SK-N-SH treated with all-trans-retinoic acid at 6 μM for 48 hours (cell line): ENCODE data around the gene PSMF1.

Experiments used
- ATAC-seq: fragments of 200-7000 bp; cut with Tn5 transposase; 3 replicates; pipeline ENCODE4 v1.9.1; 2020; ENCODE audit warnings: mild to moderate bottlenecking, moderate library complexity
- ARNTL ChIP-seq: fragments of 450-650 bp; formaldehyde crosslinking; IDR thresholded peaks from 2 replicates; pipeline ENCODE4 v1.5.0; 2020; ENCODE audit warnings: low read depth, mild to moderate bottlenecking, moderate library complexity, borderline replicate concordance
- CSDC2 ChIP-seq: fragments of 250-450 bp; sonication (Bioruptor Pico); IDR thresholded peaks from 2 replicates; pipeline ENCODE4 v1.5.0; 2020; ENCODE audit warnings: mild to moderate bottlenecking, moderate library complexity
- CSRNP3 ChIP-seq: fragments of 250-450 bp; sonication (Bioruptor Pico); IDR thresholded peaks from 2 replicates; pipeline ENCODE4 v1.5.1; 2021; ENCODE audit warnings: mild to moderate bottlenecking, moderate library complexity
- ESRRG ChIP-seq: fragments of 250-450 bp; sonication (Bioruptor Pico); IDR thresholded peaks from 2 replicates; pipeline ENCODE4 v1.6.1; 2021; ENCODE audit warnings: mild to moderate bottlenecking
- GLIS3 ChIP-seq: fragments of 250-450 bp; sonication (Bioruptor Pico); IDR thresholded peaks from 2 replicates; pipeline ENCODE4 v1.5.0; 2020; ENCODE audit warnings: mild to moderate bottlenecking, moderate library complexity
- OSR1 ChIP-seq: fragments of 250-450 bp; sonication (Bioruptor Pico); IDR thresholded peaks from 2 replicates; pipeline ENCODE4 v1.8.0; 2022; ENCODE audit warnings: moderate library complexity, mild to moderate bottlenecking, inconsistent platforms
- PATZ1 ChIP-seq: fragments of 250-450 bp; sonication (Bioruptor Pico); IDR thresholded peaks from 2 replicates; pipeline ENCODE4 v1.8.0; 2020; ENCODE audit warnings: mild to moderate bottlenecking, moderate library complexity, borderline replicate concordance
- PPARA ChIP-seq: fragments of 250-450 bp; sonication (Bioruptor Pico); IDR thresholded peaks from 2 replicates; pipeline ENCODE4 v1.5.0; 2020; ENCODE audit warnings: mild to moderate bottlenecking, borderline replicate concordance
- RARB ChIP-seq: fragments of 250-450 bp; sonication (Bioruptor Pico); IDR thresholded peaks from 2 replicates; pipeline ENCODE4 v1.8.0; 2021; ENCODE audit warnings: mild to moderate bottlenecking, moderate library complexity
- SNAI2 ChIP-seq: fragments of 250-450 bp; sonication (Bioruptor Pico); IDR thresholded peaks from 2 replicates; pipeline ENCODE4 v1.5.0; 2020; ENCODE audit warnings: mild to moderate bottlenecking, moderate library complexity
- TOX ChIP-seq: fragments of 250-450 bp; sonication (Bioruptor Pico); IDR thresholded peaks from 2 replicates; pipeline ENCODE4 v1.8.0; 2021; ENCODE audit warnings: mild to moderate bottlenecking, moderate library complexity, borderline replicate concordance
- TSHZ2 ChIP-seq: fragments of 250-450 bp; sonication (Bioruptor Pico); IDR thresholded peaks from 2 replicates; pipeline ENCODE4 v1.5.0; 2020; ENCODE audit warnings: mild to moderate bottlenecking, moderate library complexity
- ZC3H10 ChIP-seq: fragments of 250-450 bp; sonication (Bioruptor Pico); IDR thresholded peaks from 2 replicates; pipeline ENCODE4 v1.5.1; 2021; ENCODE audit warnings: mild to moderate bottlenecking, moderate library complexity
- ZFP3 ChIP-seq: fragments of 250-450 bp; sonication (Bioruptor Pico); IDR thresholded peaks from 2 replicates; pipeline ENCODE4 v1.5.0; 2020; ENCODE audit warnings: mild to moderate bottlenecking, moderate library complexity
- ZNF565 ChIP-seq: fragments of 450-650 bp; formaldehyde crosslinking; conservative IDR thresholded peaks from 2 replicates; pipeline ENCODE4 v1.5.0; 2020; ENCODE audit warnings: low read depth, mild to moderate bottlenecking, moderate library complexity
- ZNF70 ChIP-seq: fragments of 450-650 bp; formaldehyde crosslinking; IDR thresholded peaks from 2 replicates; pipeline ENCODE4 v1.5.0; 2020; ENCODE audit warnings: mild to moderate bottlenecking, moderate library complexity
- TF ChIP-seq, protein P1 (sequence below): fragments of 250-450 bp; sonication (Bioruptor Pico); IDR thresholded peaks from 2 replicates; pipeline ENCODE4 v1.5.1; 2020; ENCODE audit warnings: low read depth, mild to moderate bottlenecking, moderate library complexity
- TF ChIP-seq, protein P2 (sequence below): fragments of 250-450 bp; sonication (Bioruptor Pico); IDR thresholded peaks from 2 replicates; pipeline ENCODE4 v1.8.0; 2021; ENCODE audit warnings: low read depth, mild to moderate bottlenecking, moderate library complexity, borderline replicate concordance

PSMF1 gene

GRCh38 chr20:1122388-1123315, 4.2 kb downstream of the PSMF1 start:
- TF ChIP-seq TSHZ2 (CRISPR knock-in tag) (no peak), CSDC2 (CRISPR knock-in tag) (no peak), CSRNP3 (CRISPR knock-in tag) (no peak), TOX (CRISPR knock-in tag) (no peak), GLIS3 (CRISPR knock-in tag) (no peak), PPARA (CRISPR knock-in tag) (no peak), RARB (no peak), ZNF565 (CRISPR knock-in tag) (no peak), ESRRG (no peak), OSR1 (CRISPR knock-in tag) (no peak), ZFP3 (no peak), ZC3H10 (CRISPR knock-in tag) (no peak)
- TF ChIP-seq, protein P1, sequence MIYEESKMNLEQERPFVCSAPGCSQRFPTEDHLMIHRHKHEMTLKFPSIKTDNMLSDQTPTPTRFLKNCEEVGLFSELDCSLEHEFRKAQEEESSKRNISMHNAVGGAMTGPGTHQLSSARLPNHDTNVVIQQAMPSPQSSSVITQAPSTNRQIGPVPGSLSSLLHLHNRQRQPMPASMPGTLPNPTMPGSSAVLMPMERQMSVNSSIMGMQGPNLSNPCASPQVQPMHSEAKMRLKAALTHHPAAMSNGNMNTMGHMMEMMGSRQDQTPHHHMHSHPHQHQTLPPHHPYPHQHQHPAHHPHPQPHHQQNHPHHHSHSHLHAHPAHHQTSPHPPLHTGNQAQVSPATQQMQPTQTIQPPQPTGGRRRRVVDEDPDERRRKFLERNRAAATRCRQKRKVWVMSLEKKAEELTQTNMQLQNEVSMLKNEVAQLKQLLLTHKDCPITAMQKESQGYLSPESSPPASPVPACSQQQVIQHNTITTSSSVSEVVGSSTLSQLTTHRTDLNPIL (CRISPR knock-in tag): no peak
- ATAC-seq: no peak

DNA sequence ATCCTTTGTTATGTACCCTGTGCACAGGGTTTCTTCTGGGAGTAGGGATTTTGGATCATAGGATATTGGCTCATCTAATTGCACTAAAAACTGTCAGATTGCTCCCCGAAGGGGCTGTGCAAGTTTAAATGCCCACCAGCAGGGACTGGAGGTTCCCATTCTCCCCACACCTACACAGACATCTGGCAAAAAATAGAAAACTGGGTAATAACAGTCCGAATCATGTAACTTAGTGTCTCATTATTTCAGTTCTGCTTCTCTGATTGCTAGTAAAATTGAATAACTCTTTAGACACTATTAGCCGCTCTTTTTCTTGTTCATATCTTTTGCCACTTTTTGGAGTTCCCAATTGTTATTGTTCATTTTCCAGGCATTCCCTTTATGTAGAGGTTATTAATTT, 5.3 kb downstream of the PSMF1 start:
- no peak for TF ChIP-seq RARB
- no peak for TF ChIP-seq GLIS3 (CRISPR knock-in tag)
- TF ChIP-seq PPARA (CRISPR knock-in tag): no peak
- TF ChIP-seq ZFP3: no peak
- no peak for TF ChIP-seq ZNF70 (CRISPR knock-in tag)
- TF ChIP-seq, protein P1 (CRISPR knock-in tag): no peak
- TF ChIP-seq CSRNP3 (CRISPR knock-in tag): no peak
- TF ChIP-seq, protein P2, sequence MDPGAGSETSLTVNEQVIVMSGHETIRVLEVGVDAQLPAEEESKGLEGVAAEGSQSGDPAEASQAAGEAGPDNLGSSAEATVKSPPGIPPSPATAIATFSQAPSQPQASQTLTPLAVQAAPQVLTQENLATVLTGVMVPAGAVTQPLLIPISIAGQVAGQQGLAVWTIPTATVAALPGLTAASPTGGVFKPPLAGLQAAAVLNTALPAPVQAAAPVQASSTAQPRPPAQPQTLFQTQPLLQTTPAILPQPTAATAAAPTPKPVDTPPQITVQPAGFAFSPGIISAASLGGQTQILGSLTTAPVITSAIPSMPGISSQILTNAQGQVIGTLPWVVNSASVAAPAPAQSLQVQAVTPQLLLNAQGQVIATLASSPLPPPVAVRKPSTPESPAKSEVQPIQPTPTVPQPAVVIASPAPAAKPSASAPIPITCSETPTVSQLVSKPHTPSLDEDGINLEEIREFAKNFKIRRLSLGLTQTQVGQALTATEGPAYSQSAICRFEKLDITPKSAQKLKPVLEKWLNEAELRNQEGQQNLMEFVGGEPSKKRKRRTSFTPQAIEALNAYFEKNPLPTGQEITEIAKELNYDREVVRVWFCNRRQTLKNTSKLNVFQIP (CRISPR knock-in tag): no peak
- TF ChIP-seq SNAI2 (CRISPR knock-in tag): no peak
- TF ChIP-seq ZC3H10 (CRISPR knock-in tag): no peak
- no peak for TF ChIP-seq PATZ1 (CRISPR knock-in tag)
- no peak for TF ChIP-seq ZNF565 (CRISPR knock-in tag)
- no peak for TF ChIP-seq ARNTL (CRISPR knock-in tag)
- no peak for TF ChIP-seq ESRRG
- no peak for TF ChIP-seq TSHZ2 (CRISPR knock-in tag)

More for the DNA sequence above, 5.3 kb downstream of the PSMF1 start:
- ATAC-seq: no peak
